HG03103 (cell line): ENCODE data around the gene DNAJC5.
"Not testable (repeated sequence)": the region's sequence is repeated elsewhere in the genome, so short reads cannot be mapped to it uniquely, and the experiment has no call there.

Source experiments
- ATAC-seq: cut with Tn5 transposase; IDR thresholded peaks from one replicate; pipeline ENCODE4 v1.9.1; 2021; ENCODE audit warnings: low read depth; ENCODE audit not compliant: unreplicated experiment

Gene DNAJC5

DNA sequence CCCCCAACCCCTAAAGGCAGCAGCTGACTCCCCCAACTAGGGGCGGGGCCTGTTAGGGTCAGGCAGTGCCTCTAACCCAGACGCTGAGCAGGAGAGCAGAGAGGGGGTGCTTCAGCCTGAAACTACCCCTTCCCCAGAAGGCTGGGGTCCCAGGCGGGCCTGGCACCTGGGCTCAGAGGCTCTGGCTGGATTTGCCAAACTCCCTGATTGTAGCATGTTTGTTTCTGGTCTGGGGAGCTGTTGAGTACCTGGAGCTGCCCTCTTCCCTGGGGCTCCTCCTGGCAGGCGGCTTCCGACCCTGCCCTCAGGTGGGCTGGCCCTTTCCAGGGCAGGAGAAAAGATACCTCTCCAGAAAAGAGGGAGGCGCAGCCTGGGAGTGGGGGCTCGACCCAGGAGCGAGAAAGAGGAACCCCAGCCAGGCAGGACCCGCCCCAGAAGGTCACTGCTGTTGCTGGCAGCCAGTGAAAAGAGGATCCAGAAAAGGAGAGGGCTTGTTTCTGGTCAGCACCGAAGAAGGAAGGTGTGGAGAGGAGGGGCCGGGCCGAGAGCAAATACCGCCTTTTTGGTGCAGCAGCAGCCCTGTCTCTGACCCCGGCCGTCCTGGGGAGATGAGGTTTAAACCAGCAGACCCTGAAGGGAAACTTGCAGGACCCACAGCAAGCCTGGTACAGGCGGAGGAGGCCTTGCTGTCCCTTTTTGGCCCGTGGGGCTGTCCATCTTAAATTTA lies 34.4 kb upstream of the DNAJC5 start:
- ATAC-seq = no peak

DNA sequence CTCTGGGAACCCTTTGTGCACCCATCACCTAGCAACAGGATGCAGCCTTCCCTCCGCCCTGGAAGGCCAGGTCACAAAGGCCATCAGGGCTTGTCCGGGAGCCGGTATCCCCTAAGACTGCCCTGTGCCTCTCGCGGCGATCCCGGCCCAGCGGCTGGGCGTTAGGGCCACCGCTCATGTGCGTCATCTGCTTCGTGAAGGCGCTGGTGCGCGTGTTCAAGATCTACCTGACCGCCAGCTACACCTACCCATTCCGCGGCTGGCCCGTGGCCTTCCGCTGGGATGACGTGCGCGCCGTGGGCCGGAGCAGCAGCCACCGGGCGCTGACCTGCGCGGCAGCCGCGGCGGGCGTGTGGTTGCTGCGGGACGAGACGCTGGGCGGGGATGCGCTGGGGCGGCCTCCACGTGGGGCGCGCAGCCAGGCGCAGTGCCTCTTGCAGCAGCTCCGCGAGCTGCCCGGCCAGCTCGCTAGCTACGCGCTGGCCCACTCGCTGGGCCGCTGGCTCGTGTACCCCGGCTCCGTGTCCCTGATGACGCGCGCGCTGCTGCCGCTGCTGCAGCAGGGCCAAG lies 33.5 kb upstream of the DNAJC5 start, which contains the start of gene ABHD16B:
Gene ABHD16B, plus strand, starts transcription at position 134 of the 570 bp plus-strand sequence. Its CDS starts 43 bp downstream, at position 177.
- ATAC-seq = no peak

DNA sequence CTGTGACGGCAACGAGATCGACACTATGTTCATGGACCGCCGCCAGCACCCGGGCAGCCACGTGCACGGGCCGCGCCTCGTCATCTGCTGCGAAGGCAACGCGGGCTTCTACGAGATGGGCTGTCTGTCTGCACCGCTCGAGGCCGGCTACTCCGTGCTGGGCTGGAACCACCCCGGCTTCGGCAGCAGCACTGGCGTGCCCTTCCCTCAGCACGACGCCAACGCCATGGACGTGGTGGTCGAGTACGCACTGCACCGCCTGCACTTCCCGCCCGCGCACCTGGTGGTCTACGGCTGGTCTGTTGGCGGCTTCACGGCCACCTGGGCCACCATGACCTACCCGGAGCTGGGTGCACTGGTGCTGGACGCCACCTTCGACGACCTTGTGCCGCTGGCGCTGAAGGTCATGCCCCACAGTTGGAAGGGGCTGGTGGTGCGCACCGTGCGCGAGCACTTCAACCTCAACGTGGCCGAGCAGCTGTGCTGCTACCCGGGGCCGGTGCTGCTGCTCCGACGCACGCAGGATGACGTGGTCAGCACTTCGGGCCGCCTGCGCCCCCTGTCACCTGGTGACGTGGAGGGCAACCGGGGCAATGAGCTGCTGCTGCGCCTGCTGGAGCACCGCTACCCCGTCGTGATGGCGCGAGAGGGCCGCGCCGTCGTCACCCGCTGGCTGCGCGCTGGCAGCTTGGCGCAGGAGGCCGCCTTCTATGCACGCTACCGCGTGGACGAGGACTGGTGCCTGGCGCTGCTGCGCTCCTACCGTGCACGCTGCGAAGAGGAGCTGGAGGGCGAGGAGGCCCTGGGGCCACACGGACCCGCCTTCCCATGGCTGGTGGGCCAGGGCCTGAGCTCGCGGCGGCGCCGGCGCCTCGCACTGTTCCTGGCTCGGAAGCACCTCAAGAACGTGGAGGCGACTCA lies 32.7 kb upstream of the DNAJC5 start:
- ATAC-seq = no peak

DNA sequence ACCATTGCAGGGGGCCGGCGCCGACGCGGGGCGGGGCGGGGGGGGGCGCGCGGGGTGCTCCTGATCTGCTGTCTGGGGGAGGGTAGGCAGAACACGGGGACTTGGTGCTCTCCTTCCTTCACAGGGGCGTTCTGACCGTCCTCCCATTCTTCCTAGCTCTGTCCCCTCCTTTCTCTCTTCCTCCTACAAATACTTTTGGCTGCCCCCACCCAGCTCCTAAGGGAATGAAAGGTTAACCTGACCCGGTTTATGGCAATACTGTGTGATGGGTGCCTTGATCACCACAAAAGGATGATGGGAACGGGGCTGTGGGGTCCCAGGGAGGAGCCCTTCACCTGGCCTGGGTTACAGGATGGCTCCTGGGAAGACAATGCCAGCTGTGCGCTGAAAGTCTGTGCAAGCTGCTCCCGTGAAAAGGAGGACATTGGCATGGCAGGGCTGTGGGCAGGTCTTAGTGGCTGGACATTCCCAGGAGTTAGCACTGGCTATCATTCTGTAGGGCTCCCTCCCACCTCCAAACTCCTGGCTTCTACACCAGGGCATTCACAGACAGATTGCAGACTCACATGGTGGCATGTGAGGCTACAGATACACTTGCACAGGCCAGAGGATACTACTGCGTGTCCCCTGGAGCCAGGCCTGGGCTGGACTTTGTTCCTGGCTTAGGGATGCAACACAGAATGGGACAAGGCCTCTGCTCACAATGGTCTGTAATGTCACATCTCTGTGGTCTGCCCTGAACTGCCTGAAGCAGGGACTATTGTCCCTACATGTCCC lies 31.7 kb upstream of the DNAJC5 start:
- no peak for ATAC-seq

DNA sequence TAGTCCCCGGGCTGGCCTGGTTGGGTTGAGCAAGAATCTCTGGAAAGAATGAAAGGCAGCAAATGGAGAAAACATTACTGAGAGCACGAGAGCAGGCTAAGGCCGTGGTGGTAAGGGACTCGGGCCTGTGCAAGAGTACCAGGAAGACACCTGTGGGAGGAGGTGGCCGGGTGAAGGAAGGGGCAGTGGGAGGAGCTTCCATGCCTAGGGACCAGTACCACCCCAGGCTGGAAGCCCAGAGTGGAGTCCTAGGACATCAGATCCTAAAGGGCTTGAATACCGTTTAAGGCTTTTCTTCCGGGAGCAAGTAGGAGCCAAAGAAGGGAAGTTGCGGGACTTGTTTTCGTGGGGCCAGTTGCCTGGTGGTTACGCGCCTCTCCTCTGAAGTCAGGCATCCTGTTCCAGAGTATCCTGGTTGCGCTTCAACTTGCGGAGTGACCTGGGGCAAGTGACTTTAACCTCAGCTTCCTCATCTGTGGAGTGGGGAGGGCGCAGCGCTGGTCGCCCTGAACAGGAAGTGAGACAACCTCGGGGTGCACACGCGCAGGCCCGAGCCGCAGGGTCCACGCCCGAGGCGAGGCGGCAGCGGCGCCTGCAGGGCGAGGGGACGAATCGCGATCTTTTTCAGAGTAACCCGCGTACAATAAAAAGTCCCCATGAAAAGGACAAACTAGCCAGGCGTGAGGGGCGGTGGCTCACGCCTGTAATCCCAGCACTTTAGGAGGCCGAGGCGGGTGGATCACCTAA lies 31.0 kb upstream of the DNAJC5 start:
- ATAC-seq = peak; percentile 58

DNA sequence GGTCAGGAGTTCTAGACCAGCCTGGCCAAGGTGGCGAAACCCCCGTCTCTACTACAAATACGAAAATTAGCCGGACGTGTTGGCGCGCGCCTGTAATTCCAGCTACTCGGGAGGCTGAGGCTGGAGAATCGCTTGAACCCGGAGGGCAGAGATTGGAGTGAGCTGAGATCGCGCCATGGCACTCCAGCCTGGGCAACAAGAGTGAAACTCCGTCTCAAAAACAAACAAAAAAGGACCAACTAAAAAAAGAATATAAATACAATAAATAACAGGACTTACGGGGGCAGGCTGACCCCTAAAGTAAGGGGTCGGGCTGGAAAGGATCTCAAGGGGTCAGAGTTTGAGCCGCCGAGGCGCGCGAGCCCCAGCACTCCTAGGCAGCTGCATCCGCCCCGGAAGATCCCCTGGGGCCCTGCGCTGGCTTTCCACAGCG lies 30.4 kb upstream of the DNAJC5 start:
- no peak for ATAC-seq

DNA sequence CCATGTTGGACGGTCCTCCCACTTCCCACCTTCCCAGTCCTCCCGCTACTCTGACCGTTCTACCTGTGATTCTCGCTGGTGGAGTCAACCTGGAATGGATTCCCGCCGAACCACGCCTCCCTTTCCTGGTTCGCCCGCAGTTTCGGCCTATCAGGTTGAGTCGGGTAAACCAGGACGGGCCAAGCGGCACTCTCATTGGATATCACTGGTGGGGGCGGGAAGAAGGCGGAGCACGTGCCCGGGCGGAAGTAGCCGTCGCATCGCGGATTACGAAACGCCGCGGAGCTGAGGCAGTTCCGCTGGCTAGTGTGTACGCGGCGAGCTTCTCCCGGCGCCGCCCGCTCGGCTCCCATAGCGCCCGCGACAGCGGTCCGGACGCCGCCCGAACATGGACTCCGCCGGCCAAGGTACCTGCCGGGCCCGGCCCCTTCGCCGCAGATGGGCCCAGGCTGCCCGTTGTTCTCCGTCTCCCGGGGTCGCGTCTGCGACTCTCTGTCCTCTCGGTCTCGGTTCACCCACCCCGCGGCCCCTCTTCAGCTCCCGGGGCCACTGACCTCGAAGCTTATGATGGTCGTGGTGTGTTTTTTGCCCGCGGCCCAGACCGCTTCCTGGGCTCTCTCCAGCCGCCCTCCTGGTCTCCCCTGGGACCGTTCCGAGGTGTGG lies 29.8 kb upstream of the DNAJC5 start, which contains the start of gene TPD52L2:
Gene TPD52L2, plus strand, starts transcription at position 293 of the 663 bp plus-strand sequence. Its CDS starts 96 bp downstream, at position 389.
- peak; percentile 63 for ATAC-seq

DNA sequence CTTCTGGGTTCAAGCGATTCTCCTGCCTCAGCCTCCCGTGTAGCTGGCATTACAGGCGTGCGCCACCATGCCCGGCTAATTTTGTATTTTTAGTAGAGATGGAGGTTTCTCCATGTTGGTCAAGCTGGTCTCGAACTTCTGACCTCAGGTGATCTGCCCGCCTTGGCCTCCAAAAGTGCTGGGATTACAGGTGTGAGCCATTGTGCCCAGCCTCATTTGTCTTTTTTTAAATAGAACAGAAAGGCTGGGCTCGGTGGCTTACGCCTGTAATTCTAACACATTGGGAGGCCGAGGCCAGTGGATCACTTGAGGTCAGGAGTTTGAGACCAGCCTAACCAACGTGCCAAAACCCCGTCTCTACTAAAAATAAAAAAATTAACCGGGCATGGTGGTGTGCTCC lies 27.9 kb upstream of the DNAJC5 start:
- ATAC-seq = not testable (repeated sequence)

DNA sequence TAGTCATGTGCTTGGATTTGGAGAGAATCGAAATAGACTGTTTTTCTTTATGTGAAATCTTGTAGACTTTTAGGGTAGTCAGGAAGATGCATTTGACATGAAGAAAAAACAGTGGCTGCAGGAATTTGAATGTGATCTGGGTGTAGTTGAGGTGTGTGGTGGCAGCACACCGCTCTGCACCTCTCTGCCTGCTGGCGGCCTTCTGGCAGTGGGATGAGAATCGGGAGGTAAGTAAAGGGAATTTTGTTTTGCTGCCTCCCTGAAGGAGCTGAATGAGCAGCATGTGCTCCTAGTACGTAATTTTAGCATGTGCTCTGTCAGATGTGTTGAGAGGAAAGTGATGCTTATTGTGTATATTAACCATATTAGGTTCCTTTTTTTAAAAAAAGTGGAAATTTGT lies 26.7 kb upstream of the DNAJC5 start:
- ATAC-seq = no peak

DNA sequence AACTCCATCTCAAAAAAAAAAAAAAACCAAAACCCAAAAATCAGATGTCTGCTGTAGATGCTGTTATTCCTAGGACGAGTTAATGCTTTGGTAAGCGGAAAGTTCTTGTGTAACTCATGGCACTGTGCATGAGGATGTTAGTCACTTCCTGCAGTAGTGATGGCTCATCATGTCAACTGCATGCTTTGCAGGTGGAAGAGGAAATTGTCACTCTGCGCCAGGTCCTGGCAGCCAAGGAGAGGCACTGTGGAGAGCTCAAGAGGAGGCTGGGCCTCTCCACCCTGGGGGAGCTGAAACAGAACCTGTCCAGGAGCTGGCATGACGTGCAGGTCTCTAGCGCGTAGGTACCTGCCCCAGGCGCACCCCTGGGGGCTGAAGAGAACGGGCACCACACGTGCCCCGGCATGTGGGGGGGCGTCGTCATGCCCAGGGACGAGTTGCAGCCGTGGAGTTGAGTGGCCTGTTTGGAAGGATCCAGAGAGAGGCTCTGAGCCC lies 21.4 kb upstream of the DNAJC5 start:
- ATAC-seq = no peak

DNA sequence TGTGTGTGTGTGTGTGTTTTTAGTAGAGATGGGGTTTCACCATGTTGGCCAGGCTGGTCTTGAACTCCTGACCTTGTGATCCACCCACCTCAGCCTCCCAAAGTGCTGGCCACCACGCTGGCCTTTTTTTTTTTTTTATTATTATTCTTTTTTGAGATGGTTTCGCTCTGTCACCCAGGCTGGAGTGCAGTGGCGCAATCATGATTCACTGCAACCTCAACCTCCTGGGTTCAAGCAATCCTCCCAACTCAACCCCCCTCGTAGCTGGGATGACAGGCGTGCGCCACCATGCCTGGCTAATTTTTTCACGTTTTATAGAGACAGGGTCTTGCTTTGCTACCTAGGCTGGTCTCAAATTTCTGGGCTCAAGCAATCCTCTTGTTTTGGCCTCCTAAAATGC lies 20.7 kb upstream of the DNAJC5 start:
- not testable (repeated sequence) for ATAC-seq

DNA sequence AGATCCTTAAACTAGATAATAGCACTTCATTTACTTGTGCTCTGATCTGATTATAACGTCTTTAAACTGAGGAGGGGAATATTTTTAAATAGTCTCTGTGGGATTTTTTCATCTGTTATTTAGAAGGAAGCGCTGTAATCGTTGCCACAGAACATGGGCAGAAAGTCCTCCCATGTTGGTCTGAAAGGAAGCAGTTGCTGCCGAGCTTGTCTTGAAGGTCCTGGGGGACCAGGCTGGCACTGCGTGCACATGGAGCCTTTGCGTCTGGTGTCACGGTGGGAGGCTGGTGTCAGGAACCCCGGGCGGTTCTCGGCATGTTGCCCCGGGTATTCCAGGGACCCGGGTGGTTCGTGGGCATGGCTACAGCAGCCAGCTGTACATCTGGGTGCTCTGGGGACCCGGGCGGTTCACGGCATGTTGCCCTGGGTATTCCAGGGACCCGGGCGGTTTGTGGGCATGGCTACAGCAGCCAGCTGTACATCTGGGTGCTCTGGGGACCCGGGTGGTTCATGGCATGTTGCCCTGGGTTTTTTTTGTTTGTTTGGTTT lies 18.4 kb upstream of the DNAJC5 start:
- no peak for ATAC-seq

DNA sequence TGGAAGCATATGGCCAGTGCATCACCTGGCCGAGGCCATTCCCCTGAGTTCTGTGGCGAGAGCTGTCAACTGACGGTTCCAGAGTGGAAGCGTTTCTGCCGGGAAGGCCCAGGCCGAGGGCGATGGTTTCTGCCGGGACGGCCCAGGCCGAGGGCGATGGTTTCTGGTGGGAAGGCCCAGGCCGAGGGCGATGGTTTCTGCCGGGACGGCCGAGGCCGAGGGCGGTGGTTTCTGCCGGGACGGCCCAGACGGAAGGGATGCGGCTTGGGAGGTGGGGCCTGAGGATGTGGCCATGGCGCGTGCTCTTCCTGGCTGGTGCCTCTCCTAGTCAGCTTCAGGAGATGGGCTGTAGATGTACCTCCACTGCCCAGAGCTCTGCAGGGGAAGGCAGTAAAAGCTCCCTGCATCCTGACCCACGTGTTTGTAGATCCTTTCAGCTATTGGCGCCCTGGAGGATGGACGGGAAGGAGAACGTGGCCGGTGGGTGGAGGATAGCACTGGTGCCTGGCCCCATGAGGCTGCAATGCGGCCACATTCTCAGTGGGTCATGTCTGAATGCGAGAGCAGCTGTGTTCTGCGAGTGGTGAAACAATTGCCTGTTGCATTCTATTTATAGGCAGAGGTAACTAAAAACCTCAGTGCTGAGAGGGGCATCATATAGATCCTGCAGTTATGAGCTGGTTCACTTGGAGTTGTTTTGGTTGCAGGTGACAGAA lies 17.0 kb upstream of the DNAJC5 start:
- no peak for ATAC-seq

DNA sequence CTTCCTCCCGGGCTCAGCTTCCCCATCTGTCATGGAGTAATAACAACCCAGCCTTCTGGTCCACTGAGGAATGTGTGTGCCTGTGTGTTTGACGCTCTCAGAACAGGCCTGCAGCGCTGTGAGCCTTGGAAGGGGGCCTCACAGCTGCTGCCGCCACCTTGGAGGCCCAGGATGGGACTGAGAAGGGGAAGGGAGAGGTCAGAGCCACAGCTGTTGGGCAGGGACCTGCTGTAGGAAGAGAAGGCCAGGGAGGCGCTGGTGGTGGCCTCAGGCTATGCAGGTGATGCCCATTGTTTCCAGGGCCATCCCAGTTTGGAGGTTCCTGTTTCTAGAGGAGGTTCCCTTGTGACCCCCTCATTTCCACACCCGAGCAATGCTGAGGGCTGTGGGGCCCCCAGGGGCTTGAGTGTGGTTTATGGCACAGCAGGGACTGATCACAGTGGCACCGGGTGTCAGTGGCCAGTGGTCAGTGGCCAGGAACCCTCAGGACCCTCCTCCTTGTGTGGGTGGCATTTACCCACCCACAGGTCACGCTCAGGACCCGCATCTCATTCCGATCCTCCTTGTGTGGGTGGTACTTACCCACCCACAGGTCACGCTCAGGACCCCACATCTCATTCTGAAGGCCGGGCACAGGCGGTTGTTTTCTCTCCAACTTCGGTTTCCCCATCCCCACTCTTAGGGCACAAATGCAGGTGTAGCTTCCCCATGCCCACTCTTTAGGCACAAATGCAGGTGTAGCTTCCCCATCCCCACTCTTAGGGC lies 15.8 kb upstream of the DNAJC5 start:
- ATAC-seq = no peak

DNA sequence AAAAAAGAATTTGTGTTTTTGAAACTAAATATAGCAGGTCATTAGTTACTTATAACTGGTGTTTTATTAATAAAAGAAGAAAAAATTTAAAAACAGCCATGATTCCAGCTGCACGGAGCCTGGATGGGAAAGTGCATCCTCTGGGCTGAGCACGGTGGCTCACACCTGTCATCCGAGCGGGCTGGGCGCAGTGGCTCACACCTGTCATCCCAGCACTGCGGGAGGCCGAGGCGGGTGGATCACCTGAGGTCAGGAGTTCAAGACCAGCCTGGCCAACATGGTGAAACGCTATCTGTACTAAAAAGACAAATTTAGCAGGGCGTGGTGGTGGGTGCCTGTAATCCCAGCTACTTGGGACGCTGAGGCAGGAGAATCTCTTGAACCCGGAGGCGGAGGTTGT lies 14.0 kb upstream of the DNAJC5 start:
- not testable (repeated sequence) for ATAC-seq

DNA sequence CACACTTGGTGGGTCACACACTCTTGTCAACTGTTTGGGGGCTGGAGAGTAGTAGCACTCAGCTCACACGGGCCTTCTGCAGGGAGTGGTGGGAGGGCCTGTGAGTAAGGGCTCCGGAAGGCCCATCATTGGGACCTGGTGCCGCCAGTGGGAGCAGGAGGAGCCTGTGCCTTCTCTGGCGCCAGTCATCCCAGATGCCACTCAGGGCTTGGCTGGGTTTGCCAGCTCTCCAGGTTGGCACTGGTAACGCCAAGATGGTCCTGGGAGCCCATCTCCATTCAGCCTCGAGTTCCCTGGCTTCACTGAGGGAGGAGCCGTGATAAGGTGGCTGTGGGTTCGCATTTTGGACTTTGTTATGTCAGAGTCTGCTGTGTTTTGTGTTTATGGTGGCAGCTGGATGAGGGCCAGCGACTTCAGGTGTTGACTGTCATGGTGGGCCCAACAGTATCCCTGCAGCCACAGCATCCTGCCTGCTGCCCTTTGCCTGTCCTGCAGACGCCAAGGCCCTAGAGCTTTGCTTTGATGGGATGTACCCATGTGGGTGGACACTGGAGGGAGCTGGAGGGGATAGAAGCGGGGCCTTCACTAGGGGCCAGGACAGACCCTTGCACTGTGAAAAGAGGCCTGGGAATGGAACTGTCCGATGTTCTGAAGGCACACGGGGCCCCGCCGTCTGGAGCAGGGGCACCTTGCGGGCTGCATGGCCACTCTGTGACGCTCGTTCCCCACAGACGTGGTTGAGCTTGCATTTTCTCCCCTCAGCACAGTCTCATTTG lies 13.3 kb upstream of the DNAJC5 start:
- ATAC-seq = no peak
